Measurements from ENCODE around the gene SECTM1.

DNA sequence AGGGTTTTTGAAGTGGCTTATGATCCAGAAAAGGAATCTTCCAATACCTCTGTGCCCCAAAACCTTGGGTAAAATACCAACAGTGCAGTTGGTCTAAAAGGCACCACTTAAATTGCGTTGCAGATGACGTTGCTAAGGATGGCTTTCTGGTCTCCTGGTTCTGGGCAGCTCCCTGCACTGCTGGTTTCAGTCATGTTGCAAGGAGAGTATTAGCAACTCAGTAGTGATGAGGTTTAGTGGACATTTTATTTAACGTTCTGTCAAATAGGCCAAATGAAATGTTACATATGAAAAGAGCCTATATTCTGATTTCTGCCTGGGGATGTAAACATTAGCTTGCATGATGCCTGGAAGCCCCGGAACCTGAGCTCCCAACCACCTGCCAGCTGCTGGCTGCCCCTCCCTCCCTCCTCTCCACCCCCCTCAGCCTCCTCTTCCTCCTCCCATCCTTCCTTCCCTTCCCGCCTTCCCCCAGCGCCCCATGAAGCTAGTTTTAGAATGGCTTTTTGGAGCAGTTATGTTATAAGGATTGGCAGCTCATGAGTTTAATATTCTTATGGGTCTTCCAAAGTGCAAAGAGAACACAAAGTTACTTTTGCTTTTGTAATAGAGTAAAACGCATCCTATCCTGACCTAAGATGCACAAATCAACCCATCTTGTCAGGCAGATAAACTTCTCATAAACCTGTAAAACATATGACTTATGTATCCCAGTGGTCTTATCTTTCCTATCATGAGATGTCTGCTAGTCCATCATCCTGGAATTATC lies 36.9 kb downstream of the SECTM1 start:
- TF ChIP-seq CEBPB (IDR thresholded peaks at IDR 0.05) (no peak), JUN (IDR thresholded peaks at IDR 0.05) (no peak), JUNB (IDR thresholded peaks at IDR 0.05) (no peak), KDM1A (IDR thresholded peaks at IDR 0.05; ENCODE audit: low read depth) (no peak), CBX2 (IDR thresholded peaks at IDR 0.05; ENCODE audit: borderline replicate concordance, low read depth) (no peak), POLR2A (IDR thresholded peaks at IDR 0.05; ENCODE audit: low read length) (no peak), TP53 (CRISPR knock-in tag; IDR thresholded peaks at IDR 0.05) (no peak), EP300 (IDR thresholded peaks at IDR 0.05) (no peak)
- TF ChIP-seq, protein P1, sequence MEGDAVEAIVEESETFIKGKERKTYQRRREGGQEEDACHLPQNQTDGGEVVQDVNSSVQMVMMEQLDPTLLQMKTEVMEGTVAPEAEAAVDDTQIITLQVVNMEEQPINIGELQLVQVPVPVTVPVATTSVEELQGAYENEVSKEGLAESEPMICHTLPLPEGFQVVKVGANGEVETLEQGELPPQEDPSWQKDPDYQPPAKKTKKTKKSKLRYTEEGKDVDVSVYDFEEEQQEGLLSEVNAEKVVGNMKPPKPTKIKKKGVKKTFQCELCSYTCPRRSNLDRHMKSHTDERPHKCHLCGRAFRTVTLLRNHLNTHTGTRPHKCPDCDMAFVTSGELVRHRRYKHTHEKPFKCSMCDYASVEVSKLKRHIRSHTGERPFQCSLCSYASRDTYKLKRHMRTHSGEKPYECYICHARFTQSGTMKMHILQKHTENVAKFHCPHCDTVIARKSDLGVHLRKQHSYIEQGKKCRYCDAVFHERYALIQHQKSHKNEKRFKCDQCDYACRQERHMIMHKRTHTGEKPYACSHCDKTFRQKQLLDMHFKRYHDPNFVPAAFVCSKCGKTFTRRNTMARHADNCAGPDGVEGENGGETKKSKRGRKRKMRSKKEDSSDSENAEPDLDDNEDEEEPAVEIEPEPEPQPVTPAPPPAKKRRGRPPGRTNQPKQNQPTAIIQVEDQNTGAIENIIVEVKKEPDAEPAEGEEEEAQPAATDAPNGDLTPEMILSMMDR (IDR thresholded peaks at IDR 0.05) = no peak
